Activated CD4-positive, alpha-beta T cell treated with anti-CD3 and anti-CD28 coated beads, Interleukin-2, Interleukin-6, amounts not matched to agents 100 ng/mL and 50 ng/mL, durations not matched to agents 16 hours and 8 hours (primary cell): ENCODE data around the gene PRDM11.

Source experiments
- DNase-seq: peaks from one replicate; pipeline ENCODE4 v3.0.0-alpha.2; 2020

The PRDM11 gene

DNA sequence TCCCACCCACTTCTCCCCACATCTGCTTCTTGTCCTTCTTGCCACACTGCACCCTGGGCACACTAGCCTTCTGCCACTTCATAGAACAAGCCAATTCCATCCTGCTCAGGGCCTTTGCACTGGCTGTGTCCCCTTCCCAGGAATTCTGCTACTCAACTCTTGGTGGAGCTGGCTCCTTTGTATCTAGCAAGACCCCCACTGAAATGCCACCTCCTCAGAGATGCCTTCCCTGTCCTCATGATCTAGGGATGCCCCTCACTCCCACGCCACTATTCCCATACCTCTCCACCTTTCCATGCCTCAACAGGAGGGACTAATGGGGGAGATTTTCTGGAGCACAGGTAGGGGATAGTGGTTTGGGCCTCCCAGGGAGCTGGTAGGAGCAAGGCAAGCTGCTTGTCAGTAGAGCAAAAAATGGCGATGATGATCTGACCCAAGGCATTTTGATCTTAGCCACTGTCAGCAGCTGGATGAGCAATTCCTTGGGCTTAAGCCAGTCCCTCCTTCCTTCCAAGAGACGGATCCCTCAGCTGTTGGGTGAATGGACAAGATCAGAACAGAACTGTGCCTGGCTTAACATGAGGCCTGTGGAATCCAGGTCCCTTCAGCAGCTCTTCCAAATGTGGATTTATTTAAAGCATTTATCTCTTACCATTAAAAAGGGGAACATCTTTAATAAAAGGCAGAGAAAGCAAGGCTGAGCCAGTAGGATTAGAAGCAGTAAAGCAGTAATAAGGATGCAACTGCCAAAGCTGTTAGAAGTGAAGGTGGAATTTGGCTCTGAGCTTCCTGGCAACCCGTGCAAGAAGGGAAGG is 4.0 kb upstream of the PRDM11 start:
- no peak for DNase-seq

DNA sequence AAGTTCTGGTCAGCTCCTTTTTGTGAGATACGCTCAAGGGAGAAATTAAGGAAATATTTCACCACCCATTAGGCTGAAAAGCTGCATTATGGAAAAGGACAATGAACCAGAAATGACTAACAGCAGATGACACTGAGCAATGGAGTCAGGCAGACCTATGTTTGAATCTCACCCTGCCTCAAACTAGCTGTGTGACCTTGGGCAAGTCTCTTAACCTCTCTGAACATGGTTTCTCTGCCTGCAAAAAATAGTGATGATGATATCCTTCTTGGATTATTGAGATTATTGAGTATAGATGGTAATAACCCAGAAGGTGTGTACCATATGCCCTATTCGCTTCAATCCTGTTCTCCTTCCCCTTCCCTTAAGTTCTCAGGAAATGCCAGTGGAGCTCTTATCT is 2.9 kb upstream of the PRDM11 start:
- DNase-seq, result no peak

DNA sequence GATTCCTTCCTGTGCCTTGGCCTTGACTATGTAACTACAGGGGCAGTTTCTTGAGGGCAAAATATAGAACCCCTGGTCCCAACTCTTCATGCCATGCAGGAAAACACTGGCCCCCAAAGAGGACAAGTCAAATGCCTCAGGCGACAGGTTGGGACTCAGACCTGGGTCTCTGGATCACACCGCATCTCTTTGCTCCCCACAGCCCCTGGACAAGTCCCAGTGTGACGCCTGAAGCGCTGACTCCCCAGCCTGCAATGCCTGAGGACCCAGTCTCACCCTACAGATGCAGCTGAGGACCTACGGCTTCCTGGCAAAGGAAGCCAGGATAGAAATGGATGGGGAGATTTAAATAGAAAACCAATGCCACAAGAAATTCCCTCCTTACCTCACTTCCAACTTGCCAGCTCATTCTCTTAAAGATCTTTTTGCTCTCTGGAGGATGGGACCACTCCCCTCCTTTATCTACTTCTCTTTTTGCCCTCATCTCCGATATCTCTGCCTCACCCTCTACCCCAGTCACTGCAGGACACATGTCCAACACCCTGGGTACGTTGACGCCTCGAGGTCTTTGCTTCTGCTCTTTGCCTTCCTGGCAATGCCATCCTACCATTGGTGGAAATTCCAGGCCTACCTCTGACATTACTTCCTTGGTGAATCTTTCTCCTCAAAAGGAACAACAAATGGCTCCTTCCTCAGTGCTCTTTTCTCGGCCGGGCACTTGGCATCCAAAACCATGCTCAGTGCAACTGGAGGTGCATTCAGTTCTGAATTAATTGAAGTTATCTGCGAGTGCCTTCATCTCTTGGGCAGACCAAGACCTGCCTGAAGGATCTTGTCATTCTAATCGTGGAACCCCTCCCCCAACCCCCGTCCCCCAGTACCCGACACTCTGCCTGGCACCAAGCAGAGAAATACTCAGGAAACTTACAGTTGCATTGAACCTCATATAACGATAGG is 2.0 kb upstream of the PRDM11 start:
- no peak for DNase-seq

- DNase-seq, result no peak
Measured at GRCh38 chr11:45145083-45145378, 1.4 kb upstream of the PRDM11 start.

- no peak for DNase-seq
Measured at GRCh38 chr11:45145379-45146071, 914 bp upstream of the PRDM11 start.

- DNase-seq, result peak; percentile 96
Measured at GRCh38 chr11:45147017-45147728, 734 bp downstream of the PRDM11 start.

DNA sequence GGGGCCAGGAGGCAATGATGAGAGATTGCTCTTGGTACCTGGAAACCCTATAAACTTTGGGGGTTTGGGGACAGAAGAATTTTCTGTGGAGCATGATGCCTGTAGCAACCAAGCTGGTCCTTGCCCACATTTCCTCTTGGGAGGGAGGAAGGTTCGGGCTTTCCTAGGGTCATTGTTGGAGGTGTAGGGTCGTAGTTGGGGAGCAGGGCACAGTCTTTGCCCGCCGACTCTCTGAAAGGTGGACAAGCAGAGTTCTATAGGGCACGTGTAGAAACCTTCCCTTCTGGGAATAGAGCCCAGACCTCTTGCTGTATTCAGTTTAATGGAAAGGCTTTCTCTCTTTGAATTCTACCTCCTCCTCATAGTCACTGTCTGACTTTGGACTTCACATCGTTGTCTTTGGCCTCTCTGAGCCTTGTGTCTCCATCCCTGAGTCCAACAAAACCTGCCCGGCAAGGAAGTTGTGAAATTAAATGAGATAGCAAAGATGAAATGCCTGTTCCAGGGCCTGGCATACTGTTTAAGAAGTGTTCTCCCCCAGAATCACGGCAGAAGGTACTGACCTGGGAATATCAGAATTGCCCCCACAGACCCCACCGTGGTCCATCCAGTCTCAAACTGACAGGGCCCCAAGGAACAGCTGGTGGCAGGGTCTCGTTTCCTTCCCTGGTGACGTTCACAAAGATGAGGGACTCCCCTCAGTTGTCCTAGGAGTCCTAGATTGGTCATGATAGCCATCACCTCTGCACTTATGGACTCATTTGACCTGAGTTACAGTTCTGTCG is 1.6 kb downstream of the PRDM11 start:
- DNase-seq, result no peak

GRCh38 chr11:45149483-45150056 is 3.1 kb downstream of the PRDM11 start:
- DNase-seq, result no peak

GRCh38 chr11:45150301-45150700 is 3.9 kb downstream of the PRDM11 start:
- no peak for DNase-seq

DNA sequence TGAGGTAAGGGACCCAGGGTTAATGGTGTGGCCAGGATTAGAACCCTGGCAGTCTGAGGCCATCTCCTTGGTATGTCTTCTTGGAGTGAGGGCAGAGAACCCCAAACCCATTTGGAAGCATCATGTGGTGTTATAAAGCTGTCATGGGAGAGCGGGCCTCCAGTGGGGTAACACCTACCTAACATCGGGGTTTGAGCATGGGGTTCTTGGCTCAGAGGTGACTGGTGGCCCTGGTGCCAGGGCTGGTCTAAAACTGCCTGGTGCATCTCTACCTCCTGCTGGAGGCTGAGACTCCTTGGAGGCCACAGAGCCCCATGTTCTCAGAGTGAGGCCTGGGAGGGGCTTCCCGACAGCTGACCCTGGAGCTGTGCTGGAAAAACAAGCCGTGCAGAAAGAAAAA is 4.5 kb downstream of the PRDM11 start:
- no peak for DNase-seq

DNA sequence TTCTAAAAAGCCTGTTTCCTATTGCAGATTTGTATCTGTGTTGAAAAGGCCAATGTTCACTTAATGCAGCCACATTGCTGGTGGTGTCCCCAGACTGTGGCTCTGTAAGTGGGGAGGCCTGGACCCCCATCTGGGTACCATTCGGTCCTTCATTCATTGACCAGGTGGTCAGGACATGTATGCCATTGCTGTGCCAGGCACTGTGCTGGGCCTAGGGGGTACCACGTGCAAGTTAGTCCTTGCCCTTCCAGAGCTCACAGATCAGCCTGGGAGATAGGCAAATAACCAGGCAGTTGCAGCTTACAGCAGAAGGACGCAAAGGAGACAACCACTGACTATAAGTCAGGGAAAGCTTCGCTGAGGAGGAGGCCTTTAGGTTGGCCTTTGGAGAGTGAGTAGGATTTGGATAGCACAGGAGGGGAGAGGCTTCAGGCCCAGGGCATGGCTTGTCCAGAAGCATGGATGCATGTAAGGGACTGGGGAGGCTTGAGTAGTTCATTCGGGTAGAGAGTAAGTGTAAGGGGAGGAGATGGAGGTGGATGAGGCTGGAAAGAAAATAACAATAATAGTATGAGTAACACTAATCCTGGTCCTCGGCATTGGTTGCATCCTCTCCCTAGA is 5.0 kb downstream of the PRDM11 start:
- no peak for DNase-seq

- no peak for DNase-seq
Measured at GRCh38 chr11:45152740-45153595, 6.5 kb downstream of the PRDM11 start.

DNA sequence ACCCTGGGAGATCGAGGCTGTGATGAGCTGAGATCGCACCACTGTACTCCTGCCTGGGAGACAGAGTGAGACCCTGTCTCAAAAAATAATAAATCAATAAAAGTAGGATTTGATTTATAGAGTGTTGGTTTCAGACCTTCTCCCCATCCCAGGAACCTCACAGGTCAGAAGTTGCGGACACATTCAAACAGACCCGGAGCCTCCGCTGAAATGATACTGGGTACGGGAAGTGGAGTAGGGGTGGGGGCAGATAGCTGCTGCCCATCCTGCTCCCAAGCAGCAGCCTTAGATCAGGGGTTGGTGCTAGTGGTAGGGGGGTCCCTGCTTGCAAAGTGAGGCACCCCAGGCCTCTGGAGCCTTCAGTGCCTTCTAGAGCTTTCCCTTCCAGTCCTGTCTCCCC is 7.8 kb downstream of the PRDM11 start:
- no peak for DNase-seq

GRCh38 chr11:45155058-45155551 is 8.7 kb downstream of the PRDM11 start:
- no peak for DNase-seq

DNA sequence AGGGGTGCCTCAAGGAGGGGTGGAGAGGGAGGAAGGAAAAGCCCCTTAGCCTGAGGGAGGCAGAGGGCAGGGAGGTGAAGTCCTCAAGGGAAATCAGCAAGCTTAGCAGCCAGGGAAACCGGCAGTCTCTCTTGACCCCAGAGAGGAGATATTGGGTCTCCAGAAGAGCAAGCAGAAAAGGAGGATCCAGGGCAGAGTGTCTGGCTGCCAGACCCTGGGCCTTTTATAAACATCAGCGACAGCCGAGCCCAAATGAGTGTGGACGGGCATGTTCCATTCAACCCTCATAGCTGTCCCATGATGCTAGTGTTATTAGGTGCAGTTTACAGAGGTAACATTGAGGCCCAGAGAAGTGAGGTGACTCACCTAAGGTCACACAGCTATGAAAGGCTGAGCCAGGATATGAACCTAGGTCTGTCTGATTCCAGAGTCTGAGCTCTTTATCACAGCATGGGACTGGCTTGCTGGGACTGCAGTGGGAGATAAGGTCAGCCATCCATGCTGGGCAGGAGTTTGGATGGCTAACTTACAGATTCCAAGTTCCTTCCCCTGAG is 9.3 kb downstream of the PRDM11 start:
- no peak for DNase-seq

DNA sequence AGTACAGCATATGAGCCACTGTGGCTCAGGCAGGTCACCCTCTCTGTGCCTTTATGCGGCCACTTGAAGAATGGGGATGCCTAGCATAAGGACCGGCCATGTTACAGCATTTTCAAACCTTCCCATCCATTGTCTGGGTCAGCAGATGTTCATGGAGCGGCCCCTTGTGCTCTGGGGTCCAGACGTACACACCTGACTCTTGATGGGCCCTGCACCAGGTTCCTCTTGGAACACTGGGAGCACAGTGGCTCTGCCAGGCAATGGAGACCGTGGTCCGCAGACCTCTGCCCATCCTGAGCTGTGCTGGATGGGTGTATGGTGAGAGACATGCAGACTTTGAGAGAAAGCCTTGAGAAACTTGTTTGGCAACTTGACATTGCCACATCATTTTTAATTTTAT is 9.8 kb downstream of the PRDM11 start:
- DNase-seq, result no peak

- DNase-seq, result no peak
Measured at GRCh38 chr11:45156741-45157140, 10.3 kb downstream of the PRDM11 start.

GRCh38 chr11:45157247-45158209 is 11.1 kb downstream of the PRDM11 start:
- DNase-seq, result no peak
